ENCODE measurements around the gene TMEM134.

TMEM134 gene

GRCh38 chr11:67492069-67492727 is 23.1 kb upstream of the TMEM134 start:
- Mint-ChIP-seq H3K36me3 (ENCODE audit: low read depth) (peaks cover 14% of the 10 kb centered on the region), H3K4me3 (no peak overlapping the region), H3K4me1 (peaks cover 23% of the 10 kb centered on the region), H3K9me3 (no peaks in the 10 kb centered on the region), H3K27me3 (ENCODE audit: low read depth, poor library complexity) (peaks cover under 1% of the 10 kb centered on the region), H3K27ac (no peak overlapping the region)
- TF ChIP-seq, protein P1, sequence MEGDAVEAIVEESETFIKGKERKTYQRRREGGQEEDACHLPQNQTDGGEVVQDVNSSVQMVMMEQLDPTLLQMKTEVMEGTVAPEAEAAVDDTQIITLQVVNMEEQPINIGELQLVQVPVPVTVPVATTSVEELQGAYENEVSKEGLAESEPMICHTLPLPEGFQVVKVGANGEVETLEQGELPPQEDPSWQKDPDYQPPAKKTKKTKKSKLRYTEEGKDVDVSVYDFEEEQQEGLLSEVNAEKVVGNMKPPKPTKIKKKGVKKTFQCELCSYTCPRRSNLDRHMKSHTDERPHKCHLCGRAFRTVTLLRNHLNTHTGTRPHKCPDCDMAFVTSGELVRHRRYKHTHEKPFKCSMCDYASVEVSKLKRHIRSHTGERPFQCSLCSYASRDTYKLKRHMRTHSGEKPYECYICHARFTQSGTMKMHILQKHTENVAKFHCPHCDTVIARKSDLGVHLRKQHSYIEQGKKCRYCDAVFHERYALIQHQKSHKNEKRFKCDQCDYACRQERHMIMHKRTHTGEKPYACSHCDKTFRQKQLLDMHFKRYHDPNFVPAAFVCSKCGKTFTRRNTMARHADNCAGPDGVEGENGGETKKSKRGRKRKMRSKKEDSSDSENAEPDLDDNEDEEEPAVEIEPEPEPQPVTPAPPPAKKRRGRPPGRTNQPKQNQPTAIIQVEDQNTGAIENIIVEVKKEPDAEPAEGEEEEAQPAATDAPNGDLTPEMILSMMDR (IDR thresholded peaks at IDR 0.05), result no peak
- DNase-seq, result no peak

DNA sequence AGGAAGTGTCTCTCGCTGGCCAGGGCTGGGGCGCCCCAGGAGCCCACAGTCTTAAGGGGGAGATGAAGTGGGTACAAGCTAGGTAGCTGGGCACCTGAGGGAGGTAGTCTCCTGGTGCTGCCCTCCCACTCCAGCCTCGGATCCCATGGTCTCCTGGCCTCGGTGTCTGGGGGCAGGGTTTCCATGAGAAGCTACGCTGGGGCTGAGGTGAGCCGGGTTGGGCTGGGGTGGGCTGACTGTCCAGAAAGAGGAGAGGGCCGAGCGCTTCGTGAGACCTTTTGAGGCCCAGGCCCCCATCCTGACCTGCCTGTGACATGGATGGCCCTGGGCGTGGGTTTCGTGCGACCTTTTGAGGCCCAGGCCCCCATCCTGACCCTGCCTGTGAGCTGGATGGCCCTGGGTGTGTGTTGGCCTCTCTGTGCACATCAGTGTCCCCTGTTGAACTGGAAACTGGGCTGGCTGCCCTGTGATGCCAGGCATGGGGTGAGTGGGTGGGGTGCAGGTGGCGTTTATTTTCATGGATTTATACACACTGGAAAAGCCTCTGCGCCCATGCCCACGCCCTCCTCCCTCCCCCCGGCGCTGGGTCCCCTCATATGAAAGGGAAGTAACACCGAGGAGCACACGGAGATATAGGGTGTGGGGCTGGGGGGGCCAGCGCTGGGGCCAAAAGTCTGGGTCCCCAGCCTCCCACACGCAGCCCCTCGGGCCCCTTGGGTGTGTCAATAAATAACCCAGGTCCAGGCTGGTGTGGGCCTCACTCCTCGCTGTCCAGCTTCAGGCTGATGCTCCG is 22.4 kb upstream of the TMEM134 start:
- Mint-ChIP-seq H3K36me3 (ENCODE audit: low read depth) (peaks cover 14% of the 10 kb centered on the region), H3K4me1 (peaks cover 24% of the 10 kb centered on the region), H3K4me3 (no peak overlapping the region), H3K27ac (peak overlapping the region; percentile 95), H3K9me3 (no peaks in the 10 kb centered on the region), H3K27me3 (ENCODE audit: low read depth, poor library complexity) (peaks cover 4% of the 10 kb centered on the region)
- TF ChIP-seq, protein P1 (IDR thresholded peaks at IDR 0.05), result no peak
- DNase-seq, result no peak

GRCh38 chr11:67490727-67491065 is 21.6 kb upstream of the TMEM134 start:
- H3K4me1 Mint-ChIP-seq, result peaks cover 32% of the 10 kb centered on the region
- H3K27me3 Mint-ChIP-seq (ENCODE audit: low read depth, poor library complexity), result peaks cover 4% of the 10 kb centered on the region
- no peak overlapping the region for H3K4me3 Mint-ChIP-seq
- no peak for DNase-seq
- peaks cover 19% of the 10 kb centered on the region for H3K36me3 Mint-ChIP-seq (ENCODE audit: low read depth)
- TF ChIP-seq, protein P1 (IDR thresholded peaks at IDR 0.05), result no peak
- no peaks in the 10 kb centered on the region for H3K9me3 Mint-ChIP-seq
- peak overlapping the region; percentile 95 for H3K27ac Mint-ChIP-seq

DNA sequence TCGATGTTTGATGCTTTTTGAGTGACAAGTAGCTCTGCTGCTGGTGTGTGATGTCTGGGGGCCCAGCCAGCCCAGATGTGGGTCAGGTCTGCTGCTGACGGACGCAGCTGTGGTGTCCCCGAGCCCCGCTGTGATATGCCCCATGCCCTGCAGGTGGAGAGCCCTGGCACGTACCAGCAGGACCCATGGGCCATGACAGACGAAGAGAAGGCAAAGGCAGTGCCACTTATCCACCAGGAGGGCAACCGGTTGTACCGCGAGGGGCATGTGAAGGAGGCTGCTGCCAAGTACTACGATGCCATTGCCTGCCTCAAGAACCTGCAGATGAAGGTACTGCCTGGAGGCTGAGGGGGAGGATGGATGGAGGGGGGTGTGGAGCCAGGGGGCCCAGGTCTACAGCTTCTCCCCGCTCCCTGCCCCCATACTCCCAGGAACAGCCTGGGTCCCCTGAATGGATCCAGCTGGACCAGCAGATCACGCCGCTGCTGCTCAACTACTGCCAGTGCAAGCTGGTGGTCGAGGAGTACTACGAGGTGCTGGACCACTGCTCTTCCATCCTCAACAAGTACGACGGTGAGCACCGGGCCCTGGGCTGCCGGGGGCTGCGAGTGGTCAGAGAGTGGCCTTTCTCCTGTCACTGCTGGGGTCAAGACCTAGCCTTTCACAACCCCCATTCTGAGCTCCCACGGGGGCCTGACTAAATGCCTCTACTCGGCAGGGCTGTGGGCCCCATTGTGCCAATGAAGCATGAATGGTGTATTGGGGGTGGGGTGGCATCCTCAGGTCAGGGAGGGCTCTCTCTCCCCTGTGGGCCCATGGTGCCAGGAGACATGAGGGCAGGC is 21.1 kb upstream of the TMEM134 start:
- TF ChIP-seq, protein P1 (IDR thresholded peaks at IDR 0.05), result no peak
- H3K4me3 Mint-ChIP-seq, result no peak overlapping the region
- H3K9me3 Mint-ChIP-seq, result no peaks in the 10 kb centered on the region
- peaks cover 4% of the 10 kb centered on the region for H3K27me3 Mint-ChIP-seq (ENCODE audit: low read depth, poor library complexity)
- no peak for DNase-seq
- H3K27ac Mint-ChIP-seq, result peak overlapping the region; percentile 82
- peaks cover 19% of the 10 kb centered on the region for H3K36me3 Mint-ChIP-seq (ENCODE audit: low read depth)
- peaks cover 35% of the 10 kb centered on the region for H3K4me1 Mint-ChIP-seq

DNA sequence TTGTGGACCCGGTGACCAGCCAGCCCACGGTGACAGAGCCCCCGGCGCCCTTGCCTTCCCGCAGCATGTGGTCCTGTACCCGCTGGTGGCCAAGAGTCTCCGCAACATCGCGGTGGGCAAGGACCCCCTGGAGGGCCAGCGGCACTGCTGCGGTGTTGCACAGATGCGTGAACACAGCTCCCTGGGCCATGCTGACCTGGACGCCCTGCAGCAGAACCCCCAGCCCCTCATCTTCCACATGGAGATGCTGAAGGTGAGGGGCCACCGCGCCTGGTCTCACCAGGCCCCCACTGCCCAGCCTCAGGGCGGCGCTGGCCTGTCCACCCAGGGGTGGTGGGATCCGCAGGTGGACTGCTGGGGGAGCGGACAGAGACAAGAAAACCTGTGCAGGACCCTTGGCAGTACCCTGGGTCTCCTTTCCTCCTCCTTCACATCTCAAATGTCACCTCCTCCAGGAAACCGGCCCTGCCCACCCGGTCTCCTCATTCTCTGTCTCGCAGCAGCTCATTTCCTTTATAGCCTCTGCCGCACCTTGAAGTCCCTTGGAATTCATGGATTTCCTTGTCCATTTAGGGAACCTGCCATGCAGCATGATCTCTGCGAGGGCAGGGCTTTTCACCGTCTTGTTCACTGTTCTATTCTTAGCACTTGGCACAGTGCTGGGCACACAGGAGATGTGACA is 20.3 kb upstream of the TMEM134 start:
- Mint-ChIP-seq H3K36me3 (ENCODE audit: low read depth) (peaks cover 19% of the 10 kb centered on the region), H3K9me3 (no peaks in the 10 kb centered on the region), H3K27ac (peak overlapping the region; percentile 82), H3K4me1 (peaks cover 43% of the 10 kb centered on the region), H3K4me3 (no peak overlapping the region), H3K27me3 (ENCODE audit: low read depth, poor library complexity) (peaks cover 4% of the 10 kb centered on the region)
- TF ChIP-seq, protein P1 (IDR thresholded peaks at IDR 0.05), result no peak
- DNase-seq, result no peak
